KMS-11 (cell line): ENCODE results near the gene BAZ1B.

Source experiments
- H2AFZ ChIP-seq: fragments of 200-600 bp; sonication (generic); 2 replicates; pipeline ENCODE4 v1.6.1; 2016; ENCODE audit warnings: antibody characterized with exemption, mixed run types, low read depth
- H3K27ac ChIP-seq: fragments of 200-600 bp; sonication (generic); 2 replicates; pipeline ENCODE4 v1.6.1; 2016; ENCODE audit warnings: mild to moderate bottlenecking, mixed run types
- H3K27me3 ChIP-seq: fragments of 200-600 bp; sonication (generic); 2 replicates; pipeline ENCODE4 v1.6.1; 2017; ENCODE audit warnings: mild to moderate bottlenecking, low read depth, mixed run types, moderate library complexity; ENCODE audit not compliant: insufficient read depth
- H3K36me3 ChIP-seq: fragments of 200-600 bp; sonication (generic); 2 replicates; pipeline ENCODE4 v1.6.1; 2017; ENCODE audit warnings: mild to moderate bottlenecking, mixed run types; ENCODE audit not compliant: insufficient read depth
- H3K4me1 ChIP-seq: fragments of 200-600 bp; sonication (generic); 2 replicates; pipeline ENCODE4 v1.6.1; 2016; ENCODE audit warnings: mild to moderate bottlenecking, low read depth, mixed run types; ENCODE audit not compliant: poor library complexity, severe bottlenecking
- H3K4me2 ChIP-seq: fragments of 200-600 bp; sonication (generic); 2 replicates; pipeline ENCODE4 v1.7.0; 2016; ENCODE audit warnings: mild to moderate bottlenecking, mixed run types
- H3K4me3 ChIP-seq: fragments of 200-600 bp; sonication (generic); IDR thresholded peaks from 2 replicates; pipeline ENCODE4 v1.6.1; 2017; ENCODE audit warnings: low read depth, low read length, mixed read lengths; ENCODE audit not compliant: insufficient read depth
- H3K79me2 ChIP-seq: fragments of 200-600 bp; sonication (generic); 2 replicates; pipeline ENCODE4 v1.6.1; 2016; ENCODE audit warnings: low read depth, mixed run types; ENCODE audit not compliant: insufficient read depth
- H3K9ac ChIP-seq: fragments of 200-600 bp; sonication (generic); 2 replicates; pipeline ENCODE4 v1.6.1; 2016; ENCODE audit warnings: mild to moderate bottlenecking, mixed run types
- H4K20me1 ChIP-seq: fragments of 200-600 bp; sonication (generic); 2 replicates; pipeline ENCODE4 v1.6.1; 2016; ENCODE audit warnings: mild to moderate bottlenecking, mixed run types; ENCODE audit not compliant: insufficient read depth
- CTCF ChIP-seq: fragments of 200-600 bp; sonication (generic); conservative IDR thresholded peaks from 2 replicates; pipeline ENCODE4 v1.6.1; 2017; ENCODE audit warnings: low read depth, mild to moderate bottlenecking, antibody characterized with exemption, low read length, moderate library complexity, mixed read lengths

The BAZ1B gene

DNA sequence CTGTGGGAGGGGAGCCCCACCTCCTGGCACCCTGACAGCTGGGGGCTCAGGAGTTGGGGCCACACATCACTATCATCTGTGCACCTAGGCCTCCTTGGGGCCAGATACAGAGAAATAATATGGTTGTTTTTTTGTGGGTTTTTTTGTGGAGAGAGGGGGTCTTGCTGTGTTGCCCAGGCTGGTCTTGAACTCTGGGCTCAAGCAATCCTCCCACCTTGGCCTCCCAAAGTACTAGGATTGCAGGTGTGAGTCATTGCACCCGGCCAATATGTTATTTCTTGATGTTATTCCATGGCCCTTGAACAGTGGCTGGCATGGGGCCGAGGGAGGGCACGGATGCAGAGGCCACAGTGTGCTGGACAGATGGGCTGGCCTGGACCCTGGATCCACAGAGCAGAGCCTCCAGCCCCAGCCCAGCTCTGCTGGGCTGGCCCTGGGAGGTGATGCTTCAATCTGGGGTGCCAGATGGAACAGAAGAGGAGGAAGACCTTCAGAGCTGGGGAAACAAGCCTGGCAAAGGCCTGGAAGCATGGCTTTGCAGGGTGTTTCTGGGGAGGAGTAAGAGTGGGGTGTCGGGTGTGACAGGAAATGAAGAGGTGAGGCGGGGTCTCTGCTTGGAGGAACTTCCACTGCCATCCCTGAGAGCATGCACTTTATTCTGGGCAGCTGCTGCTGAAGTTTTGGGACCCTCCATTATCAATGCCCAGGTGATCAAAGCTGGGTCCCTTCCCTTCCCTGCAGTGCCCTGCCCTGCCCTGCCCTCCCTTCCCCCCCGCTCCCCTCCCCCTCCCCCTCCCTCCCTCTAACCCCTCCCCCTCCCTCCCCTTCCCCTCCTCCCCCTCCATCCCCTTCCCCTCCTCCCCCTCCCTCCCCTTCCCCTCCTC lies 92.2 kb downstream of the BAZ1B start:
- Histone ChIP-seq H3K36me3 (no peaks in the 10 kb centered on the region), H2AFZ (no peak overlapping the region), H3K4me3 (no peak overlapping the region)

GRCh38 chr7:73429215-73429614 lies 92.9 kb downstream of the BAZ1B start:
- Histone ChIP-seq H3K27me3 (no peaks in the 10 kb centered on the region), H2AFZ (no peak overlapping the region), H3K36me3 (no peaks in the 10 kb centered on the region), H3K79me2 (no peaks in the 10 kb centered on the region), H3K9ac (no peak overlapping the region), H3K4me2 (no peak overlapping the region), H3K4me1 (no peaks in the 10 kb centered on the region), H4K20me1 (no peaks in the 10 kb centered on the region), H3K27ac (no peak overlapping the region), H3K4me3 (no peak overlapping the region)
- TF ChIP-seq CTCF, result no peak

More for the DNA sequence above, 92.2 kb downstream of the BAZ1B start:
- Histone ChIP-seq H3K4me2 (no peak overlapping the region), H4K20me1 (no peaks in the 10 kb centered on the region), H3K79me2 (no peaks in the 10 kb centered on the region), H3K4me1 (no peaks in the 10 kb centered on the region), H3K27me3 (no peaks in the 10 kb centered on the region), H3K9ac (no peak overlapping the region), H3K27ac (no peak overlapping the region)
- no peak for TF ChIP-seq CTCF

DNA sequence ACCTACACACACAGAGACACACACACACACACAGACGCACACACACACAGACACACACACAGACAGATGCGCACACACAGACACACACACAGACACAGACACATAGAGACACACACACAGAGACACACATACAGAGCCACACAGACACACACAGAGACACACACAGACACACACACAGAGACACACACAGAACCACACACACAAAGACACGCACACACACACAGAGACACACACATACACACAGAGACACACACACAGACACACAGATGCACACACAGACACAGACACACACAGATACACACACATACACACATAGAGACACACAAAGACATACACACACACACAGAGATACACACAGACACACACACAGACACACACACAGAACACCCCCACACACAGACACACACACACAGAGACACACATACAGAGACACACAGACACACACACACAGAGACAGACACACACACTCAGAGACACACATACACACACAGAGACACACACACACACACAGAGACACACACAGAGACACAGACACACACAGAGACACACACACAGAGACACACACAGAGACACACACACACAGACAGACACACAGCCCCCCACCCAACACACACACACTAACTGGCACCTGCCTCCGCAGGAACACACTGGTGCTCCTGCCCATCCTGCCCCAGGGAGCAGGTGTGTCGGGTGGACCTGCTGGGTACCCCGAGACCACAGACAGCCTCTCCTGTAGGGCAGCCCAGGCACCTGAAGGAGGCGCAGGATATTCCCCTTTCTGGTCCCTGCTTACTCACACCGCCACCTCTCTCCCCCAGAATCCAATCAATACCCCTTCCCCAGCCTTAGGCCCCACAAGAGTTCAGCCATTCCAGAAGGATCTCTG lies 93.9 kb downstream of the BAZ1B start:
- Histone ChIP-seq H4K20me1 (no peaks in the 10 kb centered on the region), H3K27ac (no peak overlapping the region), H3K4me1 (no peaks in the 10 kb centered on the region), H3K9ac (no peak overlapping the region), H3K27me3 (no peaks in the 10 kb centered on the region), H3K4me2 (no peak overlapping the region), H2AFZ (no peak overlapping the region), H3K79me2 (no peaks in the 10 kb centered on the region), H3K36me3 (no peaks in the 10 kb centered on the region), H3K4me3 (no peak overlapping the region)
- TF ChIP-seq CTCF, result no peak

DNA sequence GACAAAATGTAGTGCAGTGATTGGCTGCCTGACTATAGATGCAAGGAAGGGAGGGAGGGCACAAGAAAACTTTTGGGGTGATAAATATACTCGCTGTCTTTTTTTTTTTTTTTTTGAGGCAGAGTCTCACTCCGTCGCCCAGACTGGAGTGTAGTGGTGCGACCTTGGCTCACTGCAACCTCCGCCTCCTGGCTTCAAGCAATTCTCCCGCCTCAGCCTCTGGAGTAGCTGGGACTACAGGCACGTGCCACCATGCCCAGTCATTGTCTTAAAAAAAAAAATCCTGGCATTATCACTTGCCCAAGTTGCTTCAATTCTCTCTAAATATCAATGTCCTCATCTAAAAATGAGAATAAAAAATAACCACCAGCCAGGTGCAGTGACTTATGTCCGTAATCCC lies 96.1 kb downstream of the BAZ1B start:
- Histone ChIP-seq H3K4me3 (no peak overlapping the region), H2AFZ (no peak overlapping the region), H3K4me1 (no peaks in the 10 kb centered on the region), H3K27ac (no peak overlapping the region), H4K20me1 (no peaks in the 10 kb centered on the region), H3K27me3 (no peaks in the 10 kb centered on the region), H3K79me2 (no peaks in the 10 kb centered on the region), H3K4me2 (no peak overlapping the region), H3K9ac (no peak overlapping the region), H3K36me3 (no peaks in the 10 kb centered on the region)
- no peak for TF ChIP-seq CTCF
